ENCODE measurements around the gene MRPS2.

GRCh38 chr9:135506327-135507103, 6.0 kb downstream of the MRPS2 start:
- TF ChIP-seq CTCF (optimal IDR thresholded peaks at IDR 0.05 in 1 of 3, IDR thresholded peaks at IDR 0.05 in 1 of 3, conservative IDR thresholded peaks at IDR 0.05 in 1 of 3; ENCODE audit: extremely low read depth in 1 of 3, insufficient read depth in 2 of 3, low read length in 3 of 3) (no peak), EZH2 (IDR thresholded peaks at IDR 0.05; ENCODE audit: low read length) (no peak)

Data from keratinocyte (primary cell).